ENCODE data around the gene INTS11. TPM values are rescaled to one million over a fixed set of nuclear protein-coding genes. Genes with fewer than 3 reads are reported as not detected.

Gene INTS11
- total and polyA plus RNA-seq, 10 of the 15 experiments (the other 5 are each of a cell fraction or from before 2014, with no cell fraction given), result 2.5 to 117 (median 77.7) TPM

DNA sequence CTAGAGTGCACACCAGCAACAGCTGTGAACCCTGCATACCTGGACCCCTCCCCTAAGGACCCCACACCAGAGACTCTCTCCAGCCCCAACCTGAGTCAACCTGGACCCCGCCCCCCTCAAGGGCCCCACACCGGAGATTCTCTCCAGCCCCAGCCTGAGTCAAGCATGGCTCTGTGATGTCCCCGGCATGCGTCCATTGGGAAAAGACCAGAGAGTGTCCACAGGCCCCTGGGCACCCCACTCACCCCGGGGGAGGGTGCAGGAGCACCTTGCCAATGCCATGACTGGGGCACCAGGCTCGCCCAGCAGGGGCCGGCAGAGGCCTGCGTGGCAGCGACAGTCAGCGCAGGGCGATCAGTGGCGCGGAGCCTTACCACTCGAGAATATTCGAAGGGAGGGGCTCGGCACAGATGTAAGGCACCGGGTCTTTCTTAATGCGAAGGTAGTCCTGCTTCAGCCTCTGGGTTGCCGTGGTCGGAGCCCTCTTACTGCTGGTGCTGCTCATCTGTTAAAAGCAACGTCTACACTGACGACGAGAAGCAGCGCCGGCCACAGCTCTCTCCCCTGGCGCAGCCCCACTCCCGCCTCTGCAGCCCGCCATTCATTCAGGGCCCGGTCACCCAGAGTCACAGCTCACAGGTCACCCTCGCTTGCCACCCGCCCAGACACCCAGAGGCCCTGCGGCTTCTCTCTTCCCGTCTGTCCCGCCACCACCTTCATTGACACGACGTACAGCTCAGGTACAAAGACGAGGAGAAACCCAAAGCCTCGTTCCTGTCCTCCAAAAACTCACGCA is 56.8 kb downstream of the INTS11 start (continued):
- TF ChIP-seq REST (IDR thresholded peaks at IDR 0.05; ENCODE audit: low read depth, low read length) (no peak), POLR2AphosphoS5 (IDR thresholded peaks at IDR 0.05; ENCODE audit: low read length) (no peak), MTA2 (IDR thresholded peaks at IDR 0.05; ENCODE audit: low read depth) (no peak)

DNA sequence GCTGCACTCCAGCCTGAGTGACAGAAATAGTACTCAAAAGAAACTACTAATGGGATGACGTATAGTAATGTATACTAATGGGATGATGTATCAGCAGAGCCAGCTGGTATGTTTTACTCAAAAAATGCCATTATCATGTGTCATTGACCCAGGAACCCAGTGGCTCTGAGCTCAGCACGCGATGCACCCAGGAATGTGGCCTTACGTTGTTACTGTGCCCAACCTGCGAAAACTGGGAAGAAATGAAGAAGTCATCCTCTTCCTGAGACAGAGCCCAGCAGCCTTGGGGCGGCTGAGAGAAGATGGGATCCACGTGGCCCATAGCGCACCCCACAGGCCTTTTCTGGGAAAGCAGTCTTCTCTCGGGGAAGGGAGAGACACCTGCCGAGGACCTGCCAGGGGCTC is 59.6 kb downstream of the INTS11 start:
- H3K4me1 ChIP-seq (ENCODE audit: control insufficient read depth, insufficient read depth, low read length), result no peaks in the 10 kb centered on the region
- ChIA-PET SMC1A (ENCODE audit: uncharacterized antibody, unreplicated experiment) (no interaction called here), RAD21 (ENCODE audit: unreplicated experiment) (no interaction called here), POLR2A (no interaction called here), CTCF (interaction anchor here (0.9 to 1.2 kb wide), 2 partner anchors 14 to 35 kb away, joined by 3 read pairs; no protein-coding TSS in a partner anchor)
- no peak overlapping the region for H3K27ac ChIP-seq (ENCODE audit: control insufficient read depth, insufficient read depth)
- peaks cover 21 to 23% of the 10 kb centered on the region in 2 experiments for H3K36me3 ChIP-seq (ENCODE audit: control insufficient read depth in 2 of 2, insufficient read depth in 2 of 2, low read length in 1 of 2)
- H3K27me3 ChIP-seq (replicated peaks in 1 of 2; ENCODE audit: control insufficient read depth in 2 of 2, insufficient read depth in 2 of 2, low read length in 1 of 2), result no peaks in the 10 kb centered on the region
- H3K9ac ChIP-seq (ENCODE audit: control insufficient read depth, insufficient read depth, low read length), result no peak overlapping the region
- DNase-seq (ENCODE audit: low read depth, low spot score) (no peak), FAIRE-seq (no peak), ATAC-seq (no peak)
- WGBS (ENCODE audit: insufficient coverage, insufficient replicate concordance, low lambda C conversion rate, missing lambda C conversion rate), result 87% methylated on average over 10 of the region's 10 CpGs
- intact Hi-C loops (cut with micrococcal nuclease; ENCODE audit: unreplicated experiment), result no loop called here
- H2AFZ ChIP-seq (ENCODE audit: control insufficient read depth, low read depth, low read length), result no peak overlapping the region
- no TSS peak for BruUV-seq (replicated peaks)
- no peaks in the 10 kb centered on the region for H3K9me3 ChIP-seq (replicated peaks; ENCODE audit: control insufficient read depth, insufficient read depth, low read length)
- in situ Hi-C loops (cut with MboI), result no loop called here
- H3K4me2 ChIP-seq (ENCODE audit: control insufficient read depth, insufficient read depth), result no peak overlapping the region
- no peak for TF ChIP-seq EGR1 (IDR thresholded peaks at IDR 0.05; ENCODE audit: borderline replicate concordance in 1 of 2, low read depth in 2 of 2, low read length in 2 of 2)
- 0 out of 6 replicates have a peak, but pooled peaks of 2 of the 3 experiments have one; percentile 4 to 5 for TF ChIP-seq CTCF (IDR thresholded peaks at IDR 0.05 in 2 of 3, conservative IDR thresholded peaks at IDR 0.05 in 1 of 3; ENCODE audit: control insufficient read depth in 2 of 3, extremely low read depth in 1 of 3, insufficient read depth in 1 of 3, low read depth in 3 of 3, low read length in 3 of 3)
- no peaks in the 10 kb centered on the region for H4K20me1 ChIP-seq (ENCODE audit: control insufficient read depth, insufficient read depth)
- no peak overlapping the region for H3K4me3 ChIP-seq
- H3K79me2 ChIP-seq (ENCODE audit: control insufficient read depth, insufficient read depth, low read length), result peaks cover 7% of the 10 kb centered on the region
